Left renal cortex interstitium (tissue), 4 donors: Measurements from ENCODE around the gene SH2D3C. TPM values are rescaled to one million over a fixed set of nuclear protein-coding genes. Genes with fewer than 3 reads are reported as not detected.
A peak's percentile ranks its signal among the peaks of the same experiment; 100 is the strongest.

ENCODE experiments used
- DNase-seq, 4 donors: peaks; one replicate each; pipeline ENCODE4 v3.0.0-alpha.2; 2013; ENCODE audit warnings: low read depth in 4 of 4, low spot score in 2 of 4, missing footprints in 1 of 4
- polyA plus RNA-seq, 4 donors: library from polyadenylated mRNA; unstranded; fragments of 120-200 nt; gene quantifications; one replicate each; pipeline ENCODE4 v1.2.1, GENCODE V29; 2013; ENCODE audit not compliant: insufficient read length in 4 of 4

SH2D3C gene
- polyA plus RNA-seq, 4 donors: 13.8 to 18.6 (median 16.0) TPM

- DNase-seq: no peak
Measured at GRCh38 chr9:127705577-127706379, 72.7 kb downstream of the SH2D3C start.

DNA sequence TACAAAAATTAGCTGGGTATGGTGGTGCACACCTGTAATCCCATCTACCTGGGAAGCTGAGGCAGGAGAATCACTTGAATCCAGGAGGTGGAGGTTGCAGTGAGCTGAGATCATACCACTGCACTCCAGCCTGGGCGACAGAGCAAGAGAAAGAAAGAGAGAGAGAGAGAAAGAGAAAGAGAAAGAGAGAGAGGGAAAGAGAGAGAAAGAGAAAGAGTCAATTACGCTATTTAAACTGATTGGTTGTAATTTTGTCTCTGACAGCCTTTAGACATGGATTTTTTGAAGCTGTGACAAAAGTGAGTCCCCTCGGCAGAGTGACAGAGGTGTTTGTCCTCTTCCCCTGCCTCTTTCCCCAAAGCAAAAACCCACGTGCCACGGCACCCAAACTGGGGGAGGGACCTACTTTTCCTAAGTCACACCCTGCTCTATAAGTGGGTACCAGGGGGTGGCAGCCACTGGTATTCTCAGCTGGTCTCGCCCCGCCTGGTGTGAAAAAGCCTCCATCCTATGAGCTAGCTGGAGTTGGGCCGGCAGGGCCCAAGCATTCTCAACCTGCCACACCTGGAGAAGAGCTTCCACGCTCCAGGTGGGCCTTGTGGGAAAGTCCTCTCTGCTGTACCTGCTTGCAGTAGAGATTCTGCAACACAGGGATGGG lies 75.0 kb downstream of the SH2D3C start:
- DNase-seq: no peak

DNA sequence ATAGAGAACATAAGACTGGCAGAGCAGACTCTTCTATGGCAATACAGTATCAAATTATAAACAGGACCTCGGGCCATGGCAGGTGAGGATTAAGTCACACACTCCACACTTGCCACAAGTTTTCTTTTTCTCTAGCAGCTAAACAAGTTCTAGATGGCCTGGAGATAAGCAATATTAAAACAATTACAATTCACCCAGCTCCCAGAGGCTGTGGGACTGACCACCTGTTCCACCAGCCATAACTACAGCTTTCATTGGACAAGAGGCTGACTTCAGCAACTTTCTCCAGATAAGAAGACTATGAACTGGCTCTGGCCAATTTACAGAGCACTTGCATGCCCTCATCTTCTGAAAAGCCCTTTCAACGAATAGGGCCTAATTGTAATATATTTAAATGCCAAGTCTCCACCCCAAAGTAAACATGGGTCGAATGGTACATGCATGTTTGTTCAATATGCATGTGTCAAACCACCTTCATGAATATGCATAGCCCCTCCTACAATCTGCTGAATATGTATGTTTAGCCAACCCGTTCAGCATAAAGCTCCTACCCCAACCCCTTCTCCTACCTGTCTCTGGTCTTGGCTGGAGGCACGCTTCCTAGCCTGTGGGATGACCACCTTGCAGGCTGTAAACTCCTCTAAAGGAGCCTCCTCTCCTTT lies 77.7 kb downstream of the SH2D3C start:
- no peak for DNase-seq

- no peak for DNase-seq
Measured at GRCh38 chr9:127700140-127700539, 78.3 kb downstream of the SH2D3C start.

DNA sequence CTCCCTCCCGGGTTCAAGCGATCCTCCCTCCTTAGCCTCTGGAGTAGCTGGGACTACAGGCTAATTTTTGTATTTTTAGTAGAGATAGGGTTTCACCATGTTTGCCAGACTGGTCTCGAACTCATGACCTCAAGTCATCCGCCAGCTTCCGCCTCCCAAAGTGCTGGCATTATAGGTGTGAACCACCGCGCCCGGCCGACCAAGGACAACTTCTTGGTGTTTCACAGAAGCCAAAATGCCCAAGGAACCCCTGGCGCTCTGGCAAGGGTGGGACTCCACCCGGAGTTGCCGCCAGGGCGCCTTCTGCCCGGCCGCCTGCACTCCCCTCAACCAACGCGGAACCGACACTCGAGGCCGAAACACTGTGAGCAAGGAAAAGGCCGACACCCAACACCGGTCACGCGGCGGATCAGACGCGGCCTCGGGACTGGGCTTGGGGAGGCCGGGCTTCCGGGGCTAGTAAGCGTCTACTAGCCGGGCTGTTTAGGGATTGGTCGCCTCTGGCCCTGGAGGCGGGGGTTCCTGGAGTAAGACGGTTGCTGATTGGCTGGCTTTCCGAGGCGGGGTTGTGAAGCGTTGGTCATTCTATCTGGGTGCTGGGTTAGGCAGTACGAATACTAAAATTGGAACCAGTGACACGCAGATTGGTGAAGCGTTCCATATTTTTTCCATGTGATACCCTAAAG lies 79.3 kb downstream of the SH2D3C start:
- DNase-seq: peak; percentile 84 to 92 (median 88)

DNA sequence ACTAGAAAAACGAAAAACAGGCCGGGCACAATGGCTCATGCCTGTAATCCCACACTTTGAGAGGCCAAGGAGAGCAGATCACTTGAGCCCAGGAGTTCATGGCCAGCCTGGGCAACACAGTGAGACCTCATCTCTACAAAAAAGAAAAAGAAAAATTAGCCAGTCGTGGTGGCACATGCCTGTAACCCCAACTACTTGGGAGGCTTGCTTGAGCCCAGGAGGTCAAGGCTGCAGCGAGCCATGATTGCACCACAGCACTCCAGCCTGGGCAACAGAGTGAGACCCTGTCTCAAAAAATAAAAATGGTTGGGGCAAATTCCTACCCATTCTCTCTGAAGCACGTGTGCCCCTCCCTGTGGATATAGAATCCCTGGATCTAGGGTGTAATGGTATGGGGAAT lies 80.1 kb downstream of the SH2D3C start:
- no peak for DNase-seq

- no peak for DNase-seq
Measured at GRCh38 chr9:127697575-127697974, 80.9 kb downstream of the SH2D3C start.

- DNase-seq: no peak
Measured at GRCh38 chr9:127694890-127695720, 83.4 kb downstream of the SH2D3C start.

DNA sequence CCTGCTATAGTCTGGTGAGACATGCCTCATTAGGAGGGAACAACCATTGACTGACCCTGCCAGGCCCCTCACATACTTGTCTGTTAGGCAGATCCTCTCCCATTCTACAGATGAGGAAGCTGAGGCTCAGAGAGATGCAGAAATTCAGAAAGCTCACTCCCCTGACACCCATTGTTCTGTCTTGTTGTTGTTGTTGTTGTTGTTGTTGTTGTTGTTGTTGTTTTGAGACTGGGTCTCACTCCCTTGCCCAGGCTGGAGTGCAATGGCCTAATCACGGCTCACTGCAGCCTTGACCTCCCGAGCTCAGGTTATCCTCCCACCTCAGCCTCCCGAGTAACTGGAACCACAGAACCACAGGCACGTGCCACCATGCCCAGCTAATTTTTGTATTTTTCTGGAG lies 84.8 kb downstream of the SH2D3C start:
- no peak for DNase-seq

GRCh38 chr9:127693143-127693542 lies 85.3 kb downstream of the SH2D3C start:
- DNase-seq: no peak

GRCh38 chr9:127692071-127692470 lies 86.4 kb downstream of the SH2D3C start:
- no peak for DNase-seq

- DNase-seq: no peak
Measured at GRCh38 chr9:127690735-127691134, 87.7 kb downstream of the SH2D3C start.

GRCh38 chr9:127689329-127690000 lies 89.0 kb downstream of the SH2D3C start:
- DNase-seq: no peak

Other genes with a start within 250 kb of the SH2D3C start
- 10 to 100 TPM; 23.6 to 38.6 (median 31.6) TPM for gene STXBP1, start 166.4 kb downstream of the SH2D3C start, polyA plus RNA-seq
- 1 to 10 TPM; 2.6 to 7.7 (median 5.4) TPM for gene CFAP157, start 71.7 kb downstream of the SH2D3C start, polyA plus RNA-seq
- 10 to 100 TPM in 3 of 4 donors, 1 to 10 TPM in 1; 7.4 to 21.6 (median 14.2) TPM for gene PTRH1, start 63.0 kb downstream of the SH2D3C start, polyA plus RNA-seq
- under 1 TPM; 0.20 to 0.30 (median 0.27) TPM for gene TTC16, start 62.6 kb downstream of the SH2D3C start, polyA plus RNA-seq
- gene TOR2A, start 43.4 kb downstream of the SH2D3C start, polyA plus RNA-seq: 10 to 100 TPM; 13.7 to 21.6 (median 16.8) TPM
- gene CDK9, start 7.4 kb upstream of the SH2D3C start, polyA plus RNA-seq: 10 to 100 TPM; 63.5 to 84.3 (median 72.4) TPM
- gene FPGS, start 24.2 kb upstream of the SH2D3C start, polyA plus RNA-seq: 10 to 100 TPM; 40.7 to 55.2 (median 48.9) TPM
- gene ENG, start 76.0 kb upstream of the SH2D3C start, polyA plus RNA-seq: 100 to 1,000 TPM in 1 of 4 donors, 10 to 100 TPM in 3; 74.4 to 112 (median 80.8) TPM
- gene AK1, start 99.0 kb upstream of the SH2D3C start, polyA plus RNA-seq: 10 to 100 TPM; 38.3 to 60.4 (median 48.1) TPM
- 10 to 100 TPM; 41.4 to 53.1 (median 47.2) TPM for gene ST6GALNAC6, start 120.9 kb upstream of the SH2D3C start, polyA plus RNA-seq
- gene ST6GALNAC4, start 138.4 kb upstream of the SH2D3C start, polyA plus RNA-seq: 10 to 100 TPM; 10.4 to 17.2 (median 13.7) TPM
- 1 to 10 TPM; 1.1 to 2.8 (median 2.3) TPM for gene PIP5KL1, start 152.1 kb upstream of the SH2D3C start, polyA plus RNA-seq
- 10 to 100 TPM; 35.4 to 42.3 (median 37.2) TPM for gene DPM2, start 159.2 kb upstream of the SH2D3C start, polyA plus RNA-seq
- gene EEIG1, start 202.3 kb upstream of the SH2D3C start, polyA plus RNA-seq: 10 to 100 TPM; 34.0 to 46.4 (median 38.3) TPM